ENCODE measurements around the gene SNRNP27.
"Not testable (repeated sequence)": the region's sequence is repeated elsewhere in the genome, so short reads cannot be mapped to it uniquely, and the experiment has no call there.

The SNRNP27 gene

DNA sequence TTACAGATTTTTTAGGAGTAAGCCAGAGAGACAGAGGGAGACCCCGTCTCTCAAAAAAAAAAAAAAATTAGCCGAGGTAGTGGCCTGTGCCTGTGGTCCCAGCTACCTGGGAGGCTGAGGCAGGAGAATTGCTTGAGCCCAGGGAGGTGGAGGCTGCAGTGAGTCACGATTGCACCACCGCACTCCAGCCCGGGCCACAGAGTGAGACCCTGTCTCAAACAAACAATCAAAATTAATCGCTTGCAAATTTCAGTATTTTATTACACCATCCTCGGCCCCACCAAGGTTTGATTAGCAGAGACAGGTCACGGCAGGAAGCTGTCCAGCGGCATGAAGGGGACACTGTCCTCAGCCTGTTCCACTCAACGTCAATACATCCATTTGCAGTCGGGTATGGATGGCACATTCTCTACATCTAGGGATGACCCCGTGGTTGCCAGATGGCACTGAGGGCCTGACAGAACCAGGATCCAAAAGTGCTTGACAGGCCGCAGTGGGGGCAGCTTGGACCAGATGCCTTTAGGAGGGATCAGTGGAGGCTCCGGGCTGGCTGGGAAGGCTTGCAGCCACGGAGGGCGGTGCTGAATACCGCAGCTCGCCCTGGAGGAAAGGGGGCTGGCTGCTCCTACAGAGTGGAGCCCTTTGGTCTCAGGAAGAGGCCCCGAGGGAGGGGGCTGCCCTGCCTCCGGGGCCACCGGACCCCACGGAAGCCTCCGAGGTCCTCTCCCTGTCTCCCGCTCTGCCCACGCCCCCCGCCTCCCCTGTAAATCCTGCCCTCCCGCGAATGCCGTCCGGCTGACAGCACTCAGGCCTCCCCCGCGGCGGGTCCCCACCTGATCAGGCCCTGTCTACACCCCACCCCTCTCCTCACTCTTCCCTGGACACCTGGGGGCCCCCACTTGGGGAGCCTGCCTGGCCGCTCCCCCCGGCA lies 54.5 kb downstream of the SNRNP27 start:
- TF ChIP-seq, protein P1, sequence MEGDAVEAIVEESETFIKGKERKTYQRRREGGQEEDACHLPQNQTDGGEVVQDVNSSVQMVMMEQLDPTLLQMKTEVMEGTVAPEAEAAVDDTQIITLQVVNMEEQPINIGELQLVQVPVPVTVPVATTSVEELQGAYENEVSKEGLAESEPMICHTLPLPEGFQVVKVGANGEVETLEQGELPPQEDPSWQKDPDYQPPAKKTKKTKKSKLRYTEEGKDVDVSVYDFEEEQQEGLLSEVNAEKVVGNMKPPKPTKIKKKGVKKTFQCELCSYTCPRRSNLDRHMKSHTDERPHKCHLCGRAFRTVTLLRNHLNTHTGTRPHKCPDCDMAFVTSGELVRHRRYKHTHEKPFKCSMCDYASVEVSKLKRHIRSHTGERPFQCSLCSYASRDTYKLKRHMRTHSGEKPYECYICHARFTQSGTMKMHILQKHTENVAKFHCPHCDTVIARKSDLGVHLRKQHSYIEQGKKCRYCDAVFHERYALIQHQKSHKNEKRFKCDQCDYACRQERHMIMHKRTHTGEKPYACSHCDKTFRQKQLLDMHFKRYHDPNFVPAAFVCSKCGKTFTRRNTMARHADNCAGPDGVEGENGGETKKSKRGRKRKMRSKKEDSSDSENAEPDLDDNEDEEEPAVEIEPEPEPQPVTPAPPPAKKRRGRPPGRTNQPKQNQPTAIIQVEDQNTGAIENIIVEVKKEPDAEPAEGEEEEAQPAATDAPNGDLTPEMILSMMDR (IDR thresholded peaks at IDR 0.05; ENCODE audit: low read depth, low read length) = no peak
- no peak for TF ChIP-seq EZH2phosphoT487 (IDR thresholded peaks at IDR 0.05; ENCODE audit: low read depth)
- no peak overlapping the region for H2AFZ ChIP-seq (ENCODE audit: low read depth, low read length)
- H3K4me3 ChIP-seq (ENCODE audit: low read length) = no peak overlapping the region
- H3K4me2 ChIP-seq (ENCODE audit: low read length) = no peak overlapping the region
- H3K79me2 ChIP-seq (ENCODE audit: low read length) = no peaks in the 10 kb centered on the region
- no peaks in the 10 kb centered on the region for H3K36me3 ChIP-seq (replicated peaks; ENCODE audit: low read depth, low read length)
- no peaks in the 10 kb centered on the region for H4K20me1 ChIP-seq (ENCODE audit: insufficient read depth, low read length)
- H3K4me1 ChIP-seq (ENCODE audit: low read length) = 0 out of 2 replicates have a peak, but pooled peaks cover 3% of the 10 kb centered on the region
- H3K27ac ChIP-seq (ENCODE audit: low read length) = no peak overlapping the region
- H3K9me3 ChIP-seq (ENCODE audit: insufficient read depth, low read length) = no peaks in the 10 kb centered on the region
- H3K27me3 ChIP-seq (ENCODE audit: low read depth, low read length) = no peaks in the 10 kb centered on the region
- no peak overlapping the region for H3K9ac ChIP-seq (ENCODE audit: low read length)

DNA sequence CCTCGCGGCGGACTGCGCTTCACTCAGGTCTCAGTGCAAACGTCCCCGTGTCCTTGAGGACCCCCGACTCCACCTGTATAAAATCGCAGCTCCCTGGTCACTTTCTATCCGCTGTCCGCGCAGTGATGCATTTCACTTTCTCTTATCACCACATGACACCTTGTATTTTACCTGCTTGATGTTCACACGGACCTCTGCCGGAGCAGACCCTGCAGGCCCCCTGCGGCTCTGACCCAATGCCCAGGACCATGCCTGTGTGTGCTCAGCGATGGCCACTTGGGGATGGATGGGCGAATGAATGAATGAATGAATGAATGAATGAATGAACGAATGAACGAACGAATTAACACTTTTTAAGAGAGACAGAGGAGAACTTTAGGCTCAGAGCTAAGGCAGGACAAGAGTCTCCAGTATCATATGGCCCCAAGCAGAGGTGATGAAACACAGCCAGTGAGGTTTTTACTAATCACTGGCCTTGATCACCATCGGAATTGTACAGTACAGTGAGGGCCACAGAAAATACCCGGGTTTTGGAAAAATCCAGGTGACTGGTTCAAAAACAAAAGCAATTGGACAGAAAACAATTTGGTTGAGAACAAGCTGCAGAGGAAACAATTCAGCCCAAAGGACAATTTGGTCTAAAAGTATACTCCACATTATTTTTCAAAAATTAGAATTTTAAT lies 55.3 kb downstream of the SNRNP27 start:
- Histone ChIP-seq H3K4me2 (ENCODE audit: low read length) (no peak overlapping the region), H3K4me1 (ENCODE audit: low read length) (0 out of 2 replicates have a peak, but pooled peaks cover 3% of the 10 kb centered on the region), H4K20me1 (ENCODE audit: insufficient read depth, low read length) (no peaks in the 10 kb centered on the region), H3K79me2 (ENCODE audit: low read length) (no peaks in the 10 kb centered on the region), H3K36me3 (replicated peaks; ENCODE audit: low read depth, low read length) (no peaks in the 10 kb centered on the region), H2AFZ (ENCODE audit: low read depth, low read length) (no peak overlapping the region), H3K4me3 (ENCODE audit: low read length) (no peak overlapping the region), H3K27ac (ENCODE audit: low read length) (no peak overlapping the region), H3K9me3 (ENCODE audit: insufficient read depth, low read length) (no peaks in the 10 kb centered on the region), H3K27me3 (ENCODE audit: low read depth, low read length) (no peaks in the 10 kb centered on the region), H3K9ac (ENCODE audit: low read length) (no peak overlapping the region)
- TF ChIP-seq EZH2phosphoT487 (IDR thresholded peaks at IDR 0.05; ENCODE audit: low read depth) = no peak
- TF ChIP-seq, protein P1 (IDR thresholded peaks at IDR 0.05; ENCODE audit: low read depth, low read length) = no peak

DNA sequence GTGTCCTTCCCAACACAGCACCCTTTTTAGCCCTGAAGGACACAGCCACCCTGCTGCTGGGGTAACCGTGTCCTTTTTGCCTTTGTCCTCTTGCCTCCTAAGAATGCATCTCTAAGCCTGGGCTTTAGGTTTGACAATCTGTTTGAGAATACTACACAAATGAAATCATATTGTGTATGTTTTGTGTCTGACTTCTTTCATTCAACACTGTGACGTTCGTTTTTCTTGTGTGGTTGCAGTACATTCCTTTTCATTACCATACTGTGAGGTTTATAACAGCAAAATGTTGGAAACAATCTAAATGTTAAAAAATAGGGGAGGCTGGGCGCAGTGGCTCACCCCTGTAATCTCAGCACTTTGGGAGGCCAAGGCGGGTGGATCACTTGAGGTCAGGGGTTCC lies 56.5 kb downstream of the SNRNP27 start:
- Histone ChIP-seq H3K4me2 (ENCODE audit: low read length) (no peak overlapping the region), H3K27ac (ENCODE audit: low read length) (no peak overlapping the region), H2AFZ (ENCODE audit: low read depth, low read length) (no peak overlapping the region), H3K36me3 (replicated peaks; ENCODE audit: low read depth, low read length) (no peaks in the 10 kb centered on the region), H3K79me2 (ENCODE audit: low read length) (no peaks in the 10 kb centered on the region), H3K9me3 (ENCODE audit: insufficient read depth, low read length) (no peaks in the 10 kb centered on the region), H4K20me1 (ENCODE audit: insufficient read depth, low read length) (no peaks in the 10 kb centered on the region), H3K9ac (ENCODE audit: low read length) (no peak overlapping the region), H3K27me3 (ENCODE audit: low read depth, low read length) (no peaks in the 10 kb centered on the region; the same call in 1 of the 2 replicates), H3K4me1 (ENCODE audit: low read length) (0 out of 2 replicates have a peak, but pooled peaks cover 3% of the 10 kb centered on the region), H3K4me3 (ENCODE audit: low read length) (no peak overlapping the region)
- no peak for TF ChIP-seq EZH2phosphoT487 (IDR thresholded peaks at IDR 0.05; ENCODE audit: low read depth)

DNA sequence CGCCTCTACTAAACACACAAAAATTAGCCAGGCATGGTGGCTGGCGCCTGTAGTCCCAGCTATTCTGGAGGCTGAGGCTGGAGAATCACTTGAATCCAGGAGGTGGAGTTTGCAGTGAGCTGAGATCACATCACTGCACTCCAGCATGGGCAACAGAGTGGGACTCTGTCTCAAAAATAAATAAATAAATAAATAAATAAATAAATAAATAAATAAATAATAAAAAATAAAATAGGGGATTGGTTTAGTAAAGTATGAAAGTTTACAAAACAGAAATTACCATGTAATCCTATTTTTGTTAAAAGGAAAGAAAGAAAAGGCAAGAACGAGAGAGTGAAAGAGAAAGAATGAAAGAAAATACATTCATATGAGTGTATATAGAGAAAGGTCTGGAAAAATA lies 56.9 kb downstream of the SNRNP27 start:
- not testable (repeated sequence) for H3K27me3 ChIP-seq (ENCODE audit: low read depth, low read length); H3K4me1 ChIP-seq (ENCODE audit: low read length); H3K27ac ChIP-seq (ENCODE audit: low read length); H4K20me1 ChIP-seq (ENCODE audit: insufficient read depth, low read length); H3K36me3 ChIP-seq (replicated peaks; ENCODE audit: low read depth, low read length); H3K4me2 ChIP-seq (ENCODE audit: low read length); H3K9me3 ChIP-seq (ENCODE audit: insufficient read depth, low read length); H2AFZ ChIP-seq (ENCODE audit: low read depth, low read length); H3K4me3 ChIP-seq (ENCODE audit: low read length); H3K9ac ChIP-seq (ENCODE audit: low read length); H3K79me2 ChIP-seq (ENCODE audit: low read length)
